GM12878 (cell line): Measurements from ENCODE around the gene ADAMTS13. TPM values are rescaled to one million over a fixed set of nuclear protein-coding genes. Genes with fewer than 3 reads are reported as not detected.
A peak's percentile ranks its signal among the peaks of the same experiment; 100 is the strongest.

Experiments
- ATAC-seq: fragments of 200-7000 bp; cut with Tn5 transposase; 3 replicates; pipeline ENCODE4 v1.9.1; 2020; ENCODE audit warnings: mild to moderate bottlenecking, moderate library complexity
- BruUV-seq: library from RNA; stranded (reverse); fragments of 400-500 nt; replicated peaks from 2 replicates; lab custom pipeline; 2021; lab: Mats Ljungman, UMichigan
- CTCF ChIA-PET: fragments of 300-600 bp; sonication (Branson Sonifier 250); formaldehyde crosslinking; extraction: SDS; loops from one replicate; lab custom pipeline; 2021; ENCODE audit warnings: inconsistent platforms; lab: Yijun Ruan, JAX
- POLR2A ChIA-PET: fragments of 350-600 bp; formaldehyde crosslinking; extraction: SDS; loops from one replicate; lab custom pipeline; 2021; ENCODE audit warnings: inconsistent platforms; lab: Charles Lee
- RAD21 ChIA-PET: fragments of 300-600 bp; sonication (Branson Sonifier 250); formaldehyde crosslinking; loops from one replicate; lab custom pipeline; 2023; ENCODE audit warnings: antibody characterized with exemption; ENCODE audit not compliant: unreplicated experiment; lab: Charles Lee
- SMC1A ChIA-PET: fragments of 300-600 bp; sonication (Branson Sonifier 250); formaldehyde crosslinking; loops from one replicate; lab custom pipeline; 2023; ENCODE audit not compliant: unreplicated experiment, uncharacterized antibody; lab: Charles Lee
- DNase-seq: peaks from one replicate; pipeline ENCODE4 v3.0.0-alpha.2; 2011; ENCODE audit warnings: low read depth, low spot score
- FAIRE-seq: peaks from 3 replicates; lab custom pipeline; 2011; peaks lifted over from hg19 to GRCh38; lab: Jason Lieb, UNC
- H2AFZ ChIP-seq: 2 replicates; pipeline ENCODE4 v1.6.0; 2011; ENCODE audit warnings: low read depth, low read length, control low read depth; ENCODE audit not compliant: control insufficient read depth
- H3K27ac ChIP-seq: 2 replicates; pipeline ENCODE4 v1.5.1; 2011; ENCODE audit warnings: control low read depth; ENCODE audit not compliant: control insufficient read depth, insufficient read depth
- H3K27me3 ChIP-seq, 2 experiments: replicated peaks in 1 of 2; 2 replicates each; pipeline versions ENCODE4 v1.6.0 to v1.6.1; 2011; ENCODE audit warnings: low read length in 1 of 2; ENCODE audit not compliant: control insufficient read depth in 2 of 2, insufficient read depth in 2 of 2
- H3K36me3 ChIP-seq, 2 experiments: 2 replicates each; pipeline ENCODE4 v1.5.1; 2011; ENCODE audit warnings: low read length in 1 of 2; ENCODE audit not compliant: control insufficient read depth in 2 of 2, insufficient read depth in 2 of 2
- H3K4me1 ChIP-seq: 2 replicates; pipeline ENCODE4 v1.6.1; 2011; ENCODE audit warnings: mild to moderate bottlenecking, low read length, moderate library complexity, mixed read lengths; ENCODE audit not compliant: control insufficient read depth, insufficient read depth
- H3K4me2 ChIP-seq: 2 replicates; pipeline ENCODE4 v1.6.0; 2011; ENCODE audit warnings: control low read depth; ENCODE audit not compliant: control insufficient read depth, insufficient read depth
- H3K4me3 ChIP-seq: fragments of 200-600 bp; sonication (generic); 2 replicates; pipeline ENCODE4 v1.5.1; 2016
- H3K79me2 ChIP-seq: 2 replicates; pipeline ENCODE4 v1.6.0; 2011; ENCODE audit warnings: low read length; ENCODE audit not compliant: control insufficient read depth, insufficient read depth
- H3K9ac ChIP-seq: 2 replicates; pipeline ENCODE4 v1.8.0; 2011; ENCODE audit warnings: low read length, control low read depth, mixed read lengths; ENCODE audit not compliant: control insufficient read depth, insufficient read depth
- H3K9me3 ChIP-seq: replicated peaks from 3 replicates; pipeline ENCODE4 v1.5.1; 2011; ENCODE audit warnings: mild to moderate bottlenecking, low read length; ENCODE audit not compliant: control insufficient read depth, insufficient read depth
- H4K20me1 ChIP-seq: 2 replicates; pipeline ENCODE4 v1.6.0; 2011; ENCODE audit not compliant: control insufficient read depth, insufficient read depth
- CREB1 ChIP-seq: IDR thresholded peaks from 2 replicates; pipeline ENCODE4 v1.6.1; 2012; ENCODE audit warnings: low read depth, mild to moderate bottlenecking, inconsistent platforms
- E2F8 ChIP-seq: fragments of 450-650 bp; IDR thresholded peaks from 2 replicates; pipeline ENCODE4 v1.6.1; 2018; ENCODE audit warnings: mild to moderate bottlenecking, low read depth, moderate library complexity; ENCODE audit not compliant: partially characterized antibody
- KAT2A ChIP-seq: conservative IDR thresholded peaks from 2 replicates; pipeline ENCODE4 v1.6.1; 2011; ENCODE audit warnings: low read depth, low read length; ENCODE audit not compliant: control insufficient read depth
- MLLT1 ChIP-seq: fragments of 450-650 bp; IDR thresholded peaks from 2 replicates; pipeline ENCODE4 v1.6.1; 2016; ENCODE audit warnings: mild to moderate bottlenecking
- MYB ChIP-seq: fragments of 150-350 bp; IDR thresholded peaks from 2 replicates; pipeline ENCODE4 v1.6.1; 2014; ENCODE audit warnings: mild to moderate bottlenecking, low read depth, low read length, borderline replicate concordance
- NR2C1 ChIP-seq: fragments of 450-650 bp; IDR thresholded peaks from 2 replicates; pipeline ENCODE4 v1.6.1; 2017; ENCODE audit warnings: antibody characterized with exemption, mild to moderate bottlenecking, moderate library complexity
- SREBF2 ChIP-seq: IDR thresholded peaks from 2 replicates; pipeline ENCODE4 v1.6.1; 2012; ENCODE audit warnings: mild to moderate bottlenecking, low read length
- SUPT20H ChIP-seq: IDR thresholded peaks from 2 replicates; pipeline ENCODE4 v1.6.1; 2011; ENCODE audit warnings: low read depth, mild to moderate bottlenecking, low read length, moderate library complexity, borderline replicate concordance; ENCODE audit not compliant: control insufficient read depth
- TCF7 ChIP-seq: IDR thresholded peaks from 2 replicates; pipeline ENCODE4 v1.6.1; 2014; ENCODE audit warnings: antibody characterized with exemption, borderline replicate concordance
- USF2 ChIP-seq: IDR thresholded peaks from 2 replicates; pipeline ENCODE4 v1.6.1; 2011; ENCODE audit warnings: low read depth, low read length, improper control_type of control experiment, borderline replicate concordance
- ZNF384 ChIP-seq: IDR thresholded peaks from 2 replicates; pipeline ENCODE4 v1.6.1; 2012; ENCODE audit warnings: low read depth, mild to moderate bottlenecking, low read length, improper control_type of control experiment, borderline replicate concordance
- WGBS: methylation state at CpG from one replicate; pipeline ENCODE4 v1.1.6; 2016; ENCODE audit warnings: low lambda C conversion rate; ENCODE audit not compliant: insufficient replicate concordance, insufficient coverage; ENCODE audit errors: missing lambda C conversion rate; 5-methylcytosine and 5-hydroxymethylcytosine counted together
- in situ Hi-C: fragments of 300-500 bp; cut with MboI; formaldehyde crosslinking; loops from 9 replicates; pipeline ENCODE4 v1.14.3; 2018; ENCODE audit warnings: mixed read lengths
- intact Hi-C: fragments of 100-400 bp; cut with micrococcal nuclease; formaldehyde crosslinking; loops from one replicate; pipeline ENCODE4 v1.14.2; 2022; ENCODE audit not compliant: unreplicated experiment
- polyA plus RNA-seq, 11 experiments: library from polyadenylated mRNA; depleted of rRNA in 4 of 11; unstranded in 6 of 11; stranded (reverse) in 5 of 11; fragments of >200 nt; fragmentation: Nextera tagmentation in 4 of 11; fragmentation: Illumina TruSeq in 1 of 11; extraction: Ambion mirVana in 4 of 11; extraction: Trizol in 1 of 11; gene quantifications; 1 replicate in 1 of 11; 2 replicates in 10 of 11; pipeline versions ENCODE4 v1.2.1 to v1.2.3, GENCODE V29; 2011 to 2016; ENCODE audit warnings: inconsistent platforms in 2 of 11, missing spikeins in 2 of 11, low read depth in 1 of 11
- total RNA-seq, 4 experiments: library from RNA; depleted of rRNA in 3 of 4; stranded (reverse); fragments of >200 nt in 3 of 4; fragmentation: Illumina TruSeq in 1 of 4; extraction: Trizol in 1 of 4; gene quantifications; 2 replicates each; pipeline versions ENCODE4 v1.2.1 to v1.2.3, GENCODE V29; 2013 to 2021
- TF ChIP-seq, protein P1 (sequence below): IDR thresholded peaks from 2 replicates; pipeline ENCODE4 v1.6.1; 2012; ENCODE audit warnings: improper control_type of control experiment, low read depth, low read length; ENCODE audit not compliant: insufficient replicate concordance

Gene ADAMTS13
- total and polyA plus RNA-seq, 10 of the 15 experiments (the other 5 are each of a cell fraction or from before 2014, with no cell fraction given), result 0.08 to 2.4 (median 0.28) TPM

- Histone ChIP-seq H3K27me3 (no peaks in the 10 kb centered on the region), H3K4me1 (peaks cover 40% of the 10 kb centered on the region), H3K79me2 (peaks cover 28% of the 10 kb centered on the region), H4K20me1 (no peaks in the 10 kb centered on the region), H3K27ac (peak overlapping the region; percentile 90), H3K9me3 (no peaks in the 10 kb centered on the region; the same call in 1 of the 3 replicates), H3K4me3 (peak overlapping the region; percentile 26; the same call in 1 of the 2 replicates), H3K36me3 (no peaks in the 10 kb centered on the region), H3K4me2 (peak overlapping the region; percentile 71), H3K9ac (peak overlapping the region; percentile 48; the same call in 1 of the 2 replicates), H2AFZ (peak overlapping the region; percentile 62)
- 1% methylated on average over 5 of the region's 5 CpGs for WGBS
- ATAC-seq (peak; percentile 75), DNase-seq (peak; percentile 95), FAIRE-seq (peak; percentile 85)
- in situ Hi-C loops, result no loop called here
- RAD21 ChIA-PET, result interaction anchor here (1.5 kb wide), 1 partner anchor 17 kb away, joined by 4 read pairs; no protein-coding TSS in a partner anchor
- CTCF ChIA-PET, result interaction anchor here (1.1 to 1.5 kb wide), 2 partner anchors 16 to 39 kb away, joined by 3 read pairs; partner anchors contain the start of gene CACFD1
- no TSS peak for BruUV-seq
- SMC1A ChIA-PET, result no interaction called here
- POLR2A ChIA-PET, result interaction anchor here (0.6 to 1.0 kb wide), 3 partner anchors 39 to 702 kb away, joined by 3 read pairs; partner anchors contain the start of gene CACFD1
- intact Hi-C loops, result no loop called here
- TF ChIP-seq, protein P1, sequence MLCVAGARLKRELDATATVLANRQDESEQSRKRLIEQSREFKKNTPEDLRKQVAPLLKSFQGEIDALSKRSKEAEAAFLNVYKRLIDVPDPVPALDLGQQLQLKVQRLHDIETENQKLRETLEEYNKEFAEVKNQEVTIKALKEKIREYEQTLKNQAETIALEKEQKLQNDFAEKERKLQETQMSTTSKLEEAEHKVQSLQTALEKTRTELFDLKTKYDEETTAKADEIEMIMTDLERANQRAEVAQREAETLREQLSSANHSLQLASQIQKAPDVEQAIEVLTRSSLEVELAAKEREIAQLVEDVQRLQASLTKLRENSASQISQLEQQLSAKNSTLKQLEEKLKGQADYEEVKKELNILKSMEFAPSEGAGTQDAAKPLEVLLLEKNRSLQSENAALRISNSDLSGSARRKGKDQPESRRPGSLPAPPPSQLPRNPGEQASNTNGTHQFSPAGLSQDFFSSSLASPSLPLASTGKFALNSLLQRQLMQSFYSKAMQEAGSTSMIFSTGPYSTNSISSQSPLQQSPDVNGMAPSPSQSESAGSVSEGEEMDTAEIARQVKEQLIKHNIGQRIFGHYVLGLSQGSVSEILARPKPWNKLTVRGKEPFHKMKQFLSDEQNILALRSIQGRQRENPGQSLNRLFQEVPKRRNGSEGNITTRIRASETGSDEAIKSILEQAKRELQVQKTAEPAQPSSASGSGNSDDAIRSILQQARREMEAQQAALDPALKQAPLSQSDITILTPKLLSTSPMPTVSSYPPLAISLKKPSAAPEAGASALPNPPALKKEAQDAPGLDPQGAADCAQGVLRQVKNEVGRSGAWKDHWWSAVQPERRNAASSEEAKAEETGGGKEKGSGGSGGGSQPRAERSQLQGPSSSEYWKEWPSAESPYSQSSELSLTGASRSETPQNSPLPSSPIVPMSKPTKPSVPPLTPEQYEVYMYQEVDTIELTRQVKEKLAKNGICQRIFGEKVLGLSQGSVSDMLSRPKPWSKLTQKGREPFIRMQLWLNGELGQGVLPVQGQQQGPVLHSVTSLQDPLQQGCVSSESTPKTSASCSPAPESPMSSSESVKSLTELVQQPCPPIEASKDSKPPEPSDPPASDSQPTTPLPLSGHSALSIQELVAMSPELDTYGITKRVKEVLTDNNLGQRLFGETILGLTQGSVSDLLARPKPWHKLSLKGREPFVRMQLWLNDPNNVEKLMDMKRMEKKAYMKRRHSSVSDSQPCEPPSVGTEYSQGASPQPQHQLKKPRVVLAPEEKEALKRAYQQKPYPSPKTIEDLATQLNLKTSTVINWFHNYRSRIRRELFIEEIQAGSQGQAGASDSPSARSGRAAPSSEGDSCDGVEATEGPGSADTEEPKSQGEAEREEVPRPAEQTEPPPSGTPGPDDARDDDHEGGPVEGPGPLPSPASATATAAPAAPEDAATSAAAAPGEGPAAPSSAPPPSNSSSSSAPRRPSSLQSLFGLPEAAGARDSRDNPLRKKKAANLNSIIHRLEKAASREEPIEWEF, result no peak
- TF ChIP-seq TCF7 (no peak), SREBF2 (no peak), CREB1 (peak; percentile 58; the same call in 1 of the 2 replicates), MLLT1 (peak; percentile 97), SUPT20H (no peak), KAT2A (no peak), ZNF384 (no peak), NR2C1 (no peak), E2F8 (no peak), USF2 (no peak), MYB (no peak)
These were observed 1.8 kb upstream of the ADAMTS13 start for GRCh38 chr9:133420392-133420827.
